HepG2 (cell line): Measurements from ENCODE around the gene SMCO4. TPM values are rescaled to one million over a fixed set of nuclear protein-coding genes. Genes with fewer than 3 reads are reported as not detected.

Source experiments
- ARID3A ChIP-seq: IDR thresholded peaks from 2 replicates; pipeline ENCODE4 v1.6.1; 2012; ENCODE audit warnings: low read depth, low read length, improper control_type of control experiment
- ARID5B ChIP-seq: IDR thresholded peaks from 2 replicates; pipeline ENCODE4 v1.4.0; 2020; ENCODE audit warnings: mild to moderate bottlenecking, missing genetic modification reagents
- ATF7 ChIP-seq, 2 experiments: fragments of 450-650 bp in 1 of 2; sonication (generic) in 1 of 2; formaldehyde crosslinking in 1 of 2; IDR thresholded peaks; 2 replicates each; pipeline versions ENCODE4 v1.4.0 to v1.6.1; 2016 to 2020; ENCODE audit warnings: antibody characterized with exemption in 1 of 2, mild to moderate bottlenecking in 1 of 2, missing genetic modification reagents in 1 of 2
- GFI1 ChIP-seq: sonication (generic); formaldehyde crosslinking; IDR thresholded peaks from 2 replicates; pipeline ENCODE4 v1.5.0; 2020; ENCODE audit warnings: missing genetic modification reagents, mild to moderate bottlenecking, borderline replicate concordance
- HNF1A ChIP-seq, 2 experiments: sonication (generic) in 1 of 2; formaldehyde crosslinking in 1 of 2; IDR thresholded peaks; 2 replicates each; pipeline versions ENCODE4 v1.4.0 to v1.6.1; 2016 to 2020; ENCODE audit warnings: borderline replicate concordance in 1 of 2, low read depth in 1 of 2, mild to moderate bottlenecking in 1 of 2, missing genetic modification reagents in 1 of 2
- HNRNPUL1 ChIP-seq: fragments of 200-400 bp; formaldehyde crosslinking; IDR thresholded peaks from 2 replicates; pipeline ENCODE4 v1.6.1; 2017; ENCODE audit warnings: low read depth, mild to moderate bottlenecking, low read length, moderate library complexity
- HOXA9 ChIP-seq: sonication (generic); formaldehyde crosslinking; IDR thresholded peaks from 2 replicates; pipeline ENCODE4 v1.8.1; 2022; ENCODE audit warnings: missing genetic modification reagents, mild to moderate bottlenecking, moderate library complexity, borderline replicate concordance
- JDP2 ChIP-seq: sonication (generic); formaldehyde crosslinking; IDR thresholded peaks from 2 replicates; pipeline ENCODE4 v1.8.1; 2022; ENCODE audit warnings: missing genetic modification reagents, borderline replicate concordance
- MBNL3 ChIP-seq: fragments of 250-450 bp; sonication (Bioruptor Pico); conservative IDR thresholded peaks from 2 replicates; pipeline ENCODE4 v1.8.0; 2022; ENCODE audit warnings: mild to moderate bottlenecking, inconsistent platforms
- SRY ChIP-seq: sonication (generic); formaldehyde crosslinking; IDR thresholded peaks from 2 replicates; pipeline ENCODE4 v1.8.0; 2022; ENCODE audit warnings: mild to moderate bottlenecking, missing genetic modification reagents
- TCF7 ChIP-seq: sonication (generic); IDR thresholded peaks from 2 replicates; pipeline ENCODE4 v1.6.1; 2016; ENCODE audit warnings: antibody characterized with exemption, low read depth
- ZBTB26 ChIP-seq: IDR thresholded peaks from 2 replicates; pipeline ENCODE4 v1.6.1; 2016; ENCODE audit warnings: missing compliant biosample characterization, missing genetic modification reagents, borderline replicate concordance
- ZFP82 ChIP-seq: sonication (generic); formaldehyde crosslinking; IDR thresholded peaks from 2 replicates; pipeline ENCODE4 v1.5.1; 2020; ENCODE audit warnings: mild to moderate bottlenecking, missing genetic modification reagents, borderline replicate concordance
- ZNF33A ChIP-seq: sonication (generic); formaldehyde crosslinking; IDR thresholded peaks from 2 replicates; pipeline ENCODE4 v1.5.1; 2020; ENCODE audit warnings: missing genetic modification reagents, mild to moderate bottlenecking, moderate library complexity, borderline replicate concordance
- ZNF546 ChIP-seq: sonication (generic); formaldehyde crosslinking; conservative IDR thresholded peaks from 2 replicates; pipeline ENCODE4 v1.8.1; 2023; ENCODE audit warnings: mild to moderate bottlenecking, missing genetic modification reagents
- ZNF652 ChIP-seq: IDR thresholded peaks from 2 replicates; pipeline ENCODE4 v1.6.1; 2016; ENCODE audit warnings: low read depth, borderline replicate concordance
- ZNF720 ChIP-seq: sonication (generic); formaldehyde crosslinking; IDR thresholded peaks from 2 replicates; pipeline ENCODE4 v1.4.0; 2020; ENCODE audit warnings: missing genetic modification reagents
- ZNF850 ChIP-seq: sonication (generic); formaldehyde crosslinking; conservative IDR thresholded peaks from 2 replicates; pipeline ENCODE4 v1.9.0; 2021; ENCODE audit warnings: mild to moderate bottlenecking, missing genetic modification reagents
- polyA plus RNA-seq, 8 experiments: library from polyadenylated mRNA; depleted of rRNA in 3 of 8; stranded (reverse) in 7 of 8; unstranded in 1 of 8; fragments of >200 nt; fragmentation: Illumina TruSeq in 4 of 8; extraction: Trizol in 4 of 8; gene quantifications; 2 replicates each; pipeline versions ENCODE4 v1.2.1 to v1.2.3, GENCODE V29; 2011 to 2016; ENCODE audit warnings: low read depth in 4 of 8, missing spikeins in 1 of 8, mixed read lengths in 1 of 8; ENCODE audit not compliant: insufficient read depth in 1 of 8
- total RNA-seq, 5 experiments: library from RNA; depleted of rRNA; stranded (reverse); fragments of >200 nt; fragmentation: Illumina TruSeq; extraction: Trizol; gene quantifications; 2 replicates each; pipeline ENCODE4 v1.2.3, GENCODE V29; 2016; ENCODE audit warnings: low read depth in 1 of 5

The SMCO4 gene
- total and polyA plus RNA-seq, 2 of the 13 experiments (the other 11 are each of a cell fraction or from before 2014, with no cell fraction given): 10.6 to 28.5 TPM

GRCh38 chr11:93493252-93493897, 49.8 kb downstream of the SMCO4 start (continued):
- TF ChIP-seq ARID5B (CRISPR knock-in tag): peak; percentile 63
- TF ChIP-seq TCF7: no peak
- no peak for TF ChIP-seq JDP2
- TF ChIP-seq SRY: no peak
- no peak for TF ChIP-seq MBNL3 (CRISPR knock-in tag)
- TF ChIP-seq HOXA9 (CRISPR knock-in tag): no peak
- TF ChIP-seq HNF1A (IDR thresholded peaks at IDR 0.05; ENCODE audit: low read depth): peak; percentile 91
- TF ChIP-seq HNF1A (CRISPR knock-in tag; IDR thresholded peaks at IDR 0.05; ENCODE audit: borderline replicate concordance): peak; percentile 91
- no peak for TF ChIP-seq ATF7 (IDR thresholded peaks at IDR 0.05)
- no peak for TF ChIP-seq ATF7 (CRISPR knock-in tag; IDR thresholded peaks at IDR 0.05)
- no peak for TF ChIP-seq ZNF546 (CRISPR knock-in tag)
- no peak for TF ChIP-seq GFI1 (CRISPR knock-in tag)
- TF ChIP-seq ZNF652 (CRISPR knock-in tag): no peak
- TF ChIP-seq ZNF720 (CRISPR knock-in tag): no peak
- TF ChIP-seq ZBTB26 (CRISPR knock-in tag): no peak
- TF ChIP-seq ZNF850: no peak
- TF ChIP-seq ZFP82 (CRISPR knock-in tag): no peak
- no peak for TF ChIP-seq ZNF33A
- TF ChIP-seq ARID3A: peak; percentile 57
- TF ChIP-seq HNRNPUL1: no peak
